T-cell (primary cell): ENCODE data around the gene CSTF1. TPM values are rescaled to one million over a fixed set of nuclear protein-coding genes. Genes with fewer than 3 reads are reported as not detected.
A peak's percentile ranks its signal among the peaks of the same experiment; 100 is the strongest.

Experiments
- ATAC-seq, 4 experiments: fragments of 200-7000 bp in 3 of 4; fragments of 150-1000 bp in 1 of 4; cut with Tn5 transposase; replicated peaks in 1 of 4; 1 replicate in 3 of 4; 2 replicates in 1 of 4; pipeline ENCODE4 v1.10.0; 2021; ENCODE audit warnings: moderate library complexity in 3 of 4, mild to moderate bottlenecking in 2 of 4, moderate number of reproducible peaks in 1 of 4
- CTCF ChIA-PET, 2 donors: fragments of 300-600 bp; sonication (Branson Sonifier 250); formaldehyde crosslinking; loops; one replicate each; lab custom pipeline; 2022; ENCODE audit warnings: antibody characterized with exemption in 2 of 2; lab: Charles Lee
- POLR2A ChIA-PET, 2 donors: fragments of 300-600 bp; sonication (Branson Sonifier 250); formaldehyde crosslinking; loops; one replicate each; lab custom pipeline; 2022; ENCODE audit warnings: antibody characterized with exemption in 2 of 2; lab: Charles Lee
- DNase-seq, 35 experiments: peaks; one replicate each; pipeline versions ENCODE4 v3.0.0 to v3.0.0-alpha.2; 2013 to 2023
- H3K27ac ChIP-seq: one replicate; pipeline ENCODE4 v1.5.1; 2013; ENCODE audit warnings: low read length
- H3K27me3 ChIP-seq, 2 experiments: replicated peaks in 1 of 2; 1 replicate in 1 of 2; 2 replicates in 1 of 2; pipeline versions ENCODE4 v1.6.1 to v1.7.0; 2013; ENCODE audit warnings: low read length in 1 of 2, mixed read lengths in 1 of 2; ENCODE audit not compliant: control insufficient read depth in 2 of 2, insufficient read depth in 2 of 2; ENCODE audit errors: extremely low read depth in 1 of 2
- H3K36me3 ChIP-seq, 2 donors: 1 replicate in 1 of 2; 2 replicates in 1 of 2; pipeline versions ENCODE4 v1.6.1 to v1.7.0; 2013; ENCODE audit warnings: low read length in 1 of 2; ENCODE audit not compliant: control insufficient read depth in 2 of 2, insufficient read depth in 1 of 2; ENCODE audit errors: extremely low read depth in 1 of 2
- H3K4me1 ChIP-seq, 2 experiments: 1 replicate in 1 of 2; 2 replicates in 1 of 2; pipeline versions ENCODE4 v1.6.1 to v1.7.0; 2013; ENCODE audit warnings: low read length in 2 of 2, mixed read lengths in 1 of 2; ENCODE audit not compliant: insufficient read depth in 2 of 2, control insufficient read depth in 1 of 2; ENCODE audit errors: extremely low read depth in 1 of 2
- H3K4me3 ChIP-seq, 2 donors: 1 replicate in 1 of 2; 2 replicates in 1 of 2; pipeline versions ENCODE4 v1.5.1 to v1.7.0; 2013; ENCODE audit warnings: mild to moderate bottlenecking in 2 of 2, low read length in 1 of 2, moderate library complexity in 1 of 2; ENCODE audit not compliant: control insufficient read depth in 1 of 2; ENCODE audit errors: extremely low read depth in 1 of 2
- H3K9me3 ChIP-seq: 2 replicates; pipeline ENCODE4 v1.7.0; 2013
- H3K27ac Mint-ChIP-seq, 2 donors: one replicate each; pipeline ENCODE4 v1.8.0; 2020 to 2021; ENCODE audit warnings: mild to moderate bottlenecking in 2 of 2, mixed read lengths in 2 of 2
- H3K27me3 Mint-ChIP-seq, 2 donors: one replicate each; pipeline ENCODE4 v1.8.0; 2021 to 2022; ENCODE audit warnings: mixed read lengths in 2 of 2
- H3K36me3 Mint-ChIP-seq: one replicate; pipeline ENCODE4 v1.8.0; 2021; ENCODE audit warnings: mixed read lengths
- H3K4me1 Mint-ChIP-seq, 3 donors: one replicate each; pipeline ENCODE4 v1.8.0; 2020 to 2022; ENCODE audit warnings: mixed read lengths in 3 of 3, mild to moderate bottlenecking in 1 of 3
- H3K4me3 Mint-ChIP-seq, 3 donors: one replicate each; pipeline ENCODE4 v1.8.0; 2020 to 2022; ENCODE audit warnings: mild to moderate bottlenecking in 3 of 3, mixed read lengths in 3 of 3, moderate library complexity in 3 of 3
- H3K9me3 Mint-ChIP-seq, 3 donors: one replicate each; pipeline ENCODE4 v1.8.0; 2020 to 2022; ENCODE audit warnings: mixed read lengths in 3 of 3
- WGBS: methylation state at CpG from one replicate; pipeline ENCODE4 v1.1.5; 2013; ENCODE audit warnings: missing lambda C conversion rate; ENCODE audit not compliant: insufficient coverage; 5-methylcytosine and 5-hydroxymethylcytosine counted together
- total RNA-seq, 35 experiments: library from RNA in 6 of 35; stranded (reverse) in 6 of 35; fragments of 120-200 nt in 1 of 35; gene quantifications; one replicate each; pipeline versions ENCODE4 v1.2.1 to v1.2.4 and lab custom pipeline; 2013 to 2026

Gene CSTF1
- total RNA-seq, 5 donors from 2014 or later (not counting 1 experiment from before 2014, with no cell fraction given), result 17.3 to 47.7 (median 41.9) TPM

GRCh38 chr20:56438284-56438683 lies 45.8 kb downstream of the CSTF1 start:
- Mint-ChIP-seq H3K27ac (peak overlapping the region; percentile 19 to 46), H3K4me3 (peak overlapping the region in 1 of 3 donors; percentile 40), H3K27me3 (no peaks in the 10 kb centered on the region), H3K4me1 (peaks cover 47 to 64% (median 54%) of the 10 kb centered on the region in 3 donors), H3K36me3 (peaks cover 12% of the 10 kb centered on the region), H3K9me3 (no peaks in the 10 kb centered on the region)
- no peaks in the 10 kb centered on the region for H3K27me3 ChIP-seq
- ChIA-PET POLR2A (no interaction called here), CTCF (no interaction called here)
- H3K4me3 ChIP-seq, result no peak overlapping the region
- H3K36me3 ChIP-seq, result peaks cover 0 to 7% of the 10 kb centered on the region in 2 donors
- H3K9me3 ChIP-seq, result no peaks in the 10 kb centered on the region
- no peak overlapping the region for H3K27ac ChIP-seq
- peaks cover 19 to 64% of the 10 kb centered on the region in 2 experiments for H3K4me1 ChIP-seq
- DNase-seq (no peak), ATAC-seq (no peak)
- 100% methylated on average over 2 of the region's 4 CpGs for WGBS

- Mint-ChIP-seq H3K36me3 (peaks cover 7% of the 10 kb centered on the region), H3K4me3 (peak overlapping the region; percentile 51 to 69 (median 67)), H3K27ac (peak overlapping the region; percentile 91 to 93), H3K27me3 (no peaks in the 10 kb centered on the region), H3K9me3 (no peaks in the 10 kb centered on the region), H3K4me1 (peaks cover 40 to 55% (median 43%) of the 10 kb centered on the region in 3 donors)
- Histone ChIP-seq H3K4me1 (peaks cover 19 to 59% of the 10 kb centered on the region in 2 experiments), H3K27ac (peak overlapping the region; percentile 65), H3K4me3 (no peak overlapping the region), H3K9me3 (no peaks in the 10 kb centered on the region), H3K36me3 (peaks cover 0 to 7% of the 10 kb centered on the region in 2 donors), H3K27me3 (no peaks in the 10 kb centered on the region)
- peak; percentile 31 to 64 (median 57) for ATAC-seq
- CTCF ChIA-PET, result no interaction called here
- DNase-seq, result peak in 2 of 35 experiments; percentile 23 to 29
- WGBS, result 32% methylated on average over 4 of the region's 5 CpGs
- POLR2A ChIA-PET, result interaction anchor here in 1 of 2 donors (0.8 kb wide), 1 partner anchor 27 kb away, joined by 3 read pairs; no protein-coding TSS in a partner anchor
These were observed 47.4 kb downstream of the CSTF1 start for GRCh38 chr20:56439771-56440291.

GRCh38 chr20:56440346-56441007 lies 48.0 kb downstream of the CSTF1 start:
- ChIA-PET POLR2A (interaction anchor here in 1 of 2 donors (0.8 kb wide), 1 partner anchor 27 kb away, joined by 3 read pairs; no protein-coding TSS in a partner anchor), CTCF (no interaction called here)
- ATAC-seq (peak; percentile 62 to 85 (median 82)), DNase-seq (peak in 33 of 35 experiments; percentile 23 to 81 (median 46))
- H3K36me3 Mint-ChIP-seq, result peaks cover 12% of the 10 kb centered on the region
- Histone ChIP-seq H3K4me3 (peak overlapping the region in 1 of 2 donors; percentile 7), H3K27ac (peak overlapping the region; percentile 65), H3K4me1 (peaks cover 19 to 59% of the 10 kb centered on the region in 2 experiments), H3K9me3 (no peaks in the 10 kb centered on the region), H3K36me3 (peaks cover under 1 to 10% of the 10 kb centered on the region in 2 donors), H3K27me3 (no peaks in the 10 kb centered on the region)
- peak overlapping the region; percentile 91 to 93 for H3K27ac Mint-ChIP-seq
- peak overlapping the region; percentile 51 to 69 (median 67) for H3K4me3 Mint-ChIP-seq
- H3K27me3 Mint-ChIP-seq, result no peaks in the 10 kb centered on the region
- no peaks in the 10 kb centered on the region for H3K9me3 Mint-ChIP-seq
- peaks cover 40 to 55% (median 43%) of the 10 kb centered on the region in 3 donors for H3K4me1 Mint-ChIP-seq
- 31% methylated on average over 4 of the region's 4 CpGs for WGBS

GRCh38 chr20:56442389-56443365 lies 50.2 kb downstream of the CSTF1 start:
- H3K27me3 Mint-ChIP-seq, result no peaks in the 10 kb centered on the region
- H3K36me3 Mint-ChIP-seq, result peaks cover 19% of the 10 kb centered on the region
- peaks cover 19 to 56% of the 10 kb centered on the region in 2 experiments for H3K4me1 ChIP-seq

GRCh38 chr20:56443654-56444540 lies 51.5 kb downstream of the CSTF1 start:
- Histone ChIP-seq H3K4me1 (peaks cover 19 to 45% of the 10 kb centered on the region in 2 experiments), H3K36me3 (peaks cover 5 to 11% of the 10 kb centered on the region in 2 donors), H3K9me3 (no peaks in the 10 kb centered on the region), H3K4me3 (no peak overlapping the region), H3K27me3 (no peaks in the 10 kb centered on the region), H3K27ac (no peak overlapping the region)
- Mint-ChIP-seq H3K9me3 (no peaks in the 10 kb centered on the region), H3K27ac (peak overlapping the region; percentile 19 to 28), H3K4me3 (no peak overlapping the region), H3K4me1 (peaks cover 29 to 34% (median 32%) of the 10 kb centered on the region in 3 donors), H3K27me3 (no peaks in the 10 kb centered on the region), H3K36me3 (peaks cover 27% of the 10 kb centered on the region)
- ATAC-seq (no peak), DNase-seq (no peak)
- CTCF ChIA-PET, result interaction anchor here (0.5 to 1.0 kb wide), 4 partner anchors 10 to 54 kb away, joined by 3 read pairs; no protein-coding TSS in a partner anchor
- POLR2A ChIA-PET, result interaction anchor here in 1 of 2 donors (0.6 kb wide), 1 partner anchor 64 kb away, joined by 3 read pairs; no protein-coding TSS in a partner anchor
- WGBS, result 95% methylated on average over 24 of the region's 27 CpGs

More at GRCh38 chr20:56442389-56443365, 50.2 kb downstream of the CSTF1 start:
- peaks cover 5 to 14% of the 10 kb centered on the region in 2 donors for H3K36me3 ChIP-seq
- peak overlapping the region; percentile 20 for H3K27ac ChIP-seq
- ChIA-PET POLR2A (interaction anchor here in 1 of 2 donors (0.6 kb wide), 1 partner anchor 37 kb away, joined by 3 read pairs; no protein-coding TSS in a partner anchor), CTCF (interaction anchor here (0.5 to 1.3 kb wide), 6 partner anchors 9 to 56 kb away, joined by 3 to 4 read pairs (median 3); partner anchors contain the start of gene RTF2 (in 1 of the 2))
- H3K27ac Mint-ChIP-seq, result peak overlapping the region; percentile 72 to 83
- H3K4me3 Mint-ChIP-seq, result peak overlapping the region in 1 of 3 donors; percentile 42
- WGBS, result 84% methylated on average over 12 of the region's 17 CpGs
- H3K4me3 ChIP-seq, result no peak overlapping the region
- H3K4me1 Mint-ChIP-seq, result peaks cover 40 to 45% (median 42%) of the 10 kb centered on the region in 3 donors
- H3K9me3 Mint-ChIP-seq, result no peaks in the 10 kb centered on the region
- DNase-seq (peak in 2 of 35 experiments; percentile 28 to 34), ATAC-seq (peak in 1 of 4 experiments; percentile 27)
- no peaks in the 10 kb centered on the region for H3K27me3 ChIP-seq
- no peaks in the 10 kb centered on the region for H3K9me3 ChIP-seq
